NCI-H69 (cell line): ENCODE data around the gene PTPRN.
A peak's percentile ranks its signal among the peaks of the same experiment; 100 is the strongest.

Experiments
- DNase-seq: peaks from one replicate; lab custom pipeline; 2025; lab: John Stamatoyannopoulos, UW

Gene PTPRN

GRCh38 chr2:219308142-219309101, 779 bp downstream of the PTPRN start:
- peak; percentile 62 for DNase-seq

- no peak for DNase-seq
Measured at GRCh38 chr2:219306047-219306446, 3.2 kb downstream of the PTPRN start.

GRCh38 chr2:219304223-219304622, 5.0 kb downstream of the PTPRN start:
- no peak for DNase-seq

- no peak for DNase-seq
Measured at GRCh38 chr2:219302412-219302968, 6.7 kb downstream of the PTPRN start.

- no peak for DNase-seq
Measured at GRCh38 chr2:219300022-219300421, 9.2 kb downstream of the PTPRN start.

- no peak for DNase-seq
Measured at GRCh38 chr2:219299372-219299760, 9.8 kb downstream of the PTPRN start.

- peak; percentile 63 for DNase-seq
Measured at GRCh38 chr2:219298759-219299371, 10.3 kb downstream of the PTPRN start.

GRCh38 chr2:219297766-219298456, 11.3 kb downstream of the PTPRN start:
- no peak for DNase-seq

GRCh38 chr2:219296631-219297391, 12.4 kb downstream of the PTPRN start:
- DNase-seq = no peak

- DNase-seq = no peak
Measured at GRCh38 chr2:219296142-219296541, 13.1 kb downstream of the PTPRN start.

- peak; percentile 84 for DNase-seq
Measured at GRCh38 chr2:219294356-219295351, 14.5 kb downstream of the PTPRN start.

GRCh38 chr2:219293736-219294231, 15.4 kb downstream of the PTPRN start:
- DNase-seq = no peak

GRCh38 chr2:219292616-219293015, 16.6 kb downstream of the PTPRN start:
- DNase-seq = no peak

GRCh38 chr2:219291910-219292490, 17.2 kb downstream of the PTPRN start:
- no peak for DNase-seq

- no peak for DNase-seq
Measured at GRCh38 chr2:219291394-219291793, 17.8 kb downstream of the PTPRN start.

GRCh38 chr2:219290381-219291171, 18.6 kb downstream of the PTPRN start:
- no peak for DNase-seq

- DNase-seq = peak; percentile 35
Measured at GRCh38 chr2:219289537-219290361, 19.5 kb downstream of the PTPRN start.

GRCh38 chr2:219289195-219289536, 20.0 kb downstream of the PTPRN start:
- peak; percentile 35 for DNase-seq
